ENCODE data around the gene MFAP1.
A peak's percentile ranks its signal among the peaks of the same experiment; 100 is the strongest.

- no peak for TF ChIP-seq CTCF (IDR thresholded peaks at IDR 0.05)
- peak in 1 of 2 donors; percentile 41 for TF ChIP-seq POLR2AphosphoS5 (IDR thresholded peaks at IDR 0.05; ENCODE audit: insufficient read depth in 1 of 2, low read depth in 1 of 2)
- no peak for TF ChIP-seq POLR2A (IDR thresholded peaks at IDR 0.05)
Measured at GRCh38 chr15:43775411-43775965, 49.0 kb downstream of the MFAP1 start.

All from vagina (tissue), 2 donors.